Esophagus muscularis mucosa (tissue), 3 donors: ENCODE data around the gene IER5.

Experiments used
- POLR2A ChIP-seq: fragments of 450-650 bp; IDR thresholded peaks from one replicate; pipeline ENCODE4 v1.6.1; 2017; ENCODE audit warnings: antibody characterized with exemption, moderate library complexity, mild to moderate bottlenecking, low read depth
- POLR2AphosphoS5 ChIP-seq, 2 donors: sonication (generic); formaldehyde crosslinking; IDR thresholded peaks; one replicate each; pipeline ENCODE4 v1.6.1; 2017; ENCODE audit warnings: antibody characterized with exemption in 2 of 2
- TF ChIP-seq, protein P1 (sequence below), 3 experiments: fragments of 200-600 bp in 2 of 3; fragments of 450-650 bp in 1 of 3; sonication (generic) in 2 of 3; IDR thresholded peaks; one replicate each; pipeline ENCODE4 v1.5.1; 2017 to 2019; ENCODE audit warnings: antibody characterized with exemption in 3 of 3, mild to moderate bottlenecking in 2 of 3, moderate library complexity in 1 of 3

- TF ChIP-seq POLR2AphosphoS5 (IDR thresholded peaks at IDR 0.05) (no peak), POLR2A (no peak)
- TF ChIP-seq, protein P1, sequence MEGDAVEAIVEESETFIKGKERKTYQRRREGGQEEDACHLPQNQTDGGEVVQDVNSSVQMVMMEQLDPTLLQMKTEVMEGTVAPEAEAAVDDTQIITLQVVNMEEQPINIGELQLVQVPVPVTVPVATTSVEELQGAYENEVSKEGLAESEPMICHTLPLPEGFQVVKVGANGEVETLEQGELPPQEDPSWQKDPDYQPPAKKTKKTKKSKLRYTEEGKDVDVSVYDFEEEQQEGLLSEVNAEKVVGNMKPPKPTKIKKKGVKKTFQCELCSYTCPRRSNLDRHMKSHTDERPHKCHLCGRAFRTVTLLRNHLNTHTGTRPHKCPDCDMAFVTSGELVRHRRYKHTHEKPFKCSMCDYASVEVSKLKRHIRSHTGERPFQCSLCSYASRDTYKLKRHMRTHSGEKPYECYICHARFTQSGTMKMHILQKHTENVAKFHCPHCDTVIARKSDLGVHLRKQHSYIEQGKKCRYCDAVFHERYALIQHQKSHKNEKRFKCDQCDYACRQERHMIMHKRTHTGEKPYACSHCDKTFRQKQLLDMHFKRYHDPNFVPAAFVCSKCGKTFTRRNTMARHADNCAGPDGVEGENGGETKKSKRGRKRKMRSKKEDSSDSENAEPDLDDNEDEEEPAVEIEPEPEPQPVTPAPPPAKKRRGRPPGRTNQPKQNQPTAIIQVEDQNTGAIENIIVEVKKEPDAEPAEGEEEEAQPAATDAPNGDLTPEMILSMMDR (IDR thresholded peaks at IDR 0.05) = no peak
Observed at GRCh38 chr1:181079920-181080319, 8.6 kb upstream of the IER5 start.
